ENCODE results near the gene LRBA. TPM values are rescaled to one million over a fixed set of nuclear protein-coding genes. Genes with fewer than 3 reads are reported as not detected.

LRBA gene
- total and polyA plus RNA-seq, 4 donors: 8.2 to 69.8 (median 32.8) TPM

DNA sequence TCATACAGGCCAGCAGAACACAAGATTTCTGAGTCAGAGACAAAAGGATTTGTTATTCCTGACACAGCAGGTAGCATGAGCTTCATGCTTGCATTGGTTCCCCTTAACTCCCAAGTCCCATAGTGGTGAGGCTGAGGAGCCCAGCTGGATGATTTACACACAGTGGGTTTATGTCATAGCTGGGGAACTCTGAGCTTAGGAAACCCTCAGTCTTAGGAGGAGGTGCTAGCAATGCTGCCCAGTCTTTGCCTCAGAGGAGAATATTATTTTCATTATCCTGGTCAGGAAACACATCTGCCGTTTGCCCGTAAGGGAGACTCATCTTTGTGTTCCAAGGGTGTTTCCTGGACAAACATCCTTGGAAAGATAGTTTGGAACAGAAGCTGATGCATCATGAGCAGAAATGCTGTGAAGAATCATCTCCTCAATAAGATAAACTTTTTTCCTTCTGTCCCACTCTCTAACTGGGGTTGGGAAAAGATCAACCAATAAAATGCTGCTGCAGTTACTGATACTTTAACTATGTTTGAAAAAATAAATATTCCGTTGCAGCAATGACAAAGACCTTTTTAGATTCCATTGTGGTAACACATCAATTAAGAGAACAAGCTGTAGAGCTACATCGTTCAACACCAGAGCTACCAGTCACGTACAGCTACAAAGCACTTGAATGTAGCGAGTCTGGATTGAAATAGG is 790.0 kb downstream of the LRBA start:
- H3K4me1 ChIP-seq (ENCODE audit: control insufficient read depth in 4 of 4, insufficient read depth in 4 of 4, low read length in 3 of 4): peaks cover 0 to 5% (median 2%) of the 10 kb centered on the region in 4 donors
- no peak overlapping the region for H3K27ac ChIP-seq (ENCODE audit: low read depth in 1 of 2, low read length in 2 of 2)
- H3K27me3 ChIP-seq (ENCODE audit: control insufficient read depth in 4 of 4, insufficient read depth in 4 of 4, low read length in 3 of 4): no peaks in the 10 kb centered on the region
- no peak overlapping the region for H3K9ac ChIP-seq (ENCODE audit: low read depth in 1 of 2, low read length in 2 of 2)
- TF ChIP-seq HNF4A (conservative IDR thresholded peaks at IDR 0.05) (no peak), RXRA (IDR thresholded peaks at IDR 0.05) (no peak), TAF1 (conservative IDR thresholded peaks at IDR 0.05) (no peak)
- TF ChIP-seq, protein P1, sequence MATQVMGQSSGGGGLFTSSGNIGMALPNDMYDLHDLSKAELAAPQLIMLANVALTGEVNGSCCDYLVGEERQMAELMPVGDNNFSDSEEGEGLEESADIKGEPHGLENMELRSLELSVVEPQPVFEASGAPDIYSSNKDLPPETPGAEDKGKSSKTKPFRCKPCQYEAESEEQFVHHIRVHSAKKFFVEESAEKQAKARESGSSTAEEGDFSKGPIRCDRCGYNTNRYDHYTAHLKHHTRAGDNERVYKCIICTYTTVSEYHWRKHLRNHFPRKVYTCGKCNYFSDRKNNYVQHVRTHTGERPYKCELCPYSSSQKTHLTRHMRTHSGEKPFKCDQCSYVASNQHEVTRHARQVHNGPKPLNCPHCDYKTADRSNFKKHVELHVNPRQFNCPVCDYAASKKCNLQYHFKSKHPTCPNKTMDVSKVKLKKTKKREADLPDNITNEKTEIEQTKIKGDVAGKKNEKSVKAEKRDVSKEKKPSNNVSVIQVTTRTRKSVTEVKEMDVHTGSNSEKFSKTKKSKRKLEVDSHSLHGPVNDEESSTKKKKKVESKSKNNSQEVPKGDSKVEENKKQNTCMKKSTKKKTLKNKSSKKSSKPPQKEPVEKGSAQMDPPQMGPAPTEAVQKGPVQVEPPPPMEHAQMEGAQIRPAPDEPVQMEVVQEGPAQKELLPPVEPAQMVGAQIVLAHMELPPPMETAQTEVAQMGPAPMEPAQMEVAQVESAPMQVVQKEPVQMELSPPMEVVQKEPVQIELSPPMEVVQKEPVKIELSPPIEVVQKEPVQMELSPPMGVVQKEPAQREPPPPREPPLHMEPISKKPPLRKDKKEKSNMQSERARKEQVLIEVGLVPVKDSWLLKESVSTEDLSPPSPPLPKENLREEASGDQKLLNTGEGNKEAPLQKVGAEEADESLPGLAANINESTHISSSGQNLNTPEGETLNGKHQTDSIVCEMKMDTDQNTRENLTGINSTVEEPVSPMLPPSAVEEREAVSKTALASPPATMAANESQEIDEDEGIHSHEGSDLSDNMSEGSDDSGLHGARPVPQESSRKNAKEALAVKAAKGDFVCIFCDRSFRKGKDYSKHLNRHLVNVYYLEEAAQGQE (IDR thresholded peaks at IDR 0.05): no peak
- H3K9me3 ChIP-seq (ENCODE audit: control insufficient read depth in 4 of 4, low read length in 3 of 4): no peaks in the 10 kb centered on the region
- no peaks in the 10 kb centered on the region for H3K36me3 ChIP-seq (ENCODE audit: control insufficient read depth in 4 of 4, insufficient read depth in 3 of 4, low read depth in 1 of 4, low read length in 3 of 4)
- 84% methylated on average over 6 of the region's 6 CpGs for whole genome bisulfite sequencing
- H3K4me3 ChIP-seq (ENCODE audit: low read depth in 1 of 3, low read length in 3 of 3): no peak overlapping the region
- no peak for DNase-seq (ENCODE audit: low spot score)

- Histone ChIP-seq H3K4me1 (ENCODE audit: control insufficient read depth in 4 of 4, insufficient read depth in 4 of 4, low read length in 3 of 4) (no peaks in the 10 kb centered on the region), H3K27me3 (ENCODE audit: control insufficient read depth in 4 of 4, insufficient read depth in 4 of 4, low read length in 3 of 4) (no peaks in the 10 kb centered on the region), H3K4me3 (ENCODE audit: low read depth in 1 of 3, low read length in 3 of 3) (no peak overlapping the region), H3K27ac (ENCODE audit: low read depth in 1 of 2, low read length in 2 of 2) (no peak overlapping the region), H3K9ac (ENCODE audit: low read depth in 1 of 2, low read length in 2 of 2) (no peak overlapping the region), H3K9me3 (ENCODE audit: control insufficient read depth in 4 of 4, low read length in 3 of 4) (no peaks in the 10 kb centered on the region), H3K36me3 (ENCODE audit: control insufficient read depth in 4 of 4, insufficient read depth in 3 of 4, low read depth in 1 of 4, low read length in 3 of 4) (no peaks in the 10 kb centered on the region)
- no peak for DNase-seq (ENCODE audit: low spot score)
- TF ChIP-seq TAF1 (conservative IDR thresholded peaks at IDR 0.05) (no peak), ZBTB33 (IDR thresholded peaks at IDR 0.05) (no peak), FOXA1 (IDR thresholded peaks at IDR 0.05) (no peak), EGR1 (IDR thresholded peaks at IDR 0.05; ENCODE audit: low read depth in 2 of 2) (no peak), HNF4A (conservative IDR thresholded peaks at IDR 0.05) (no peak), YY1 (IDR thresholded peaks at IDR 0.05) (no peak), NR2F2 (IDR thresholded peaks at IDR 0.05) (no peak), ATF3 (IDR thresholded peaks at IDR 0.05) (no peak), RXRA (IDR thresholded peaks at IDR 0.05) (no peak), HNF4G (IDR thresholded peaks at IDR 0.05) (no peak), FOXA2 (IDR thresholded peaks at IDR 0.05) (no peak), GABPA (IDR thresholded peaks at IDR 0.05 in 1 of 2, conservative IDR thresholded peaks at IDR 0.05 in 1 of 2) (no peak), JUND (IDR thresholded peaks at IDR 0.05) (no peak), RAD21 (IDR thresholded peaks at IDR 0.05) (no peak), SP1 (IDR thresholded peaks at IDR 0.05) (no peak)
- TF ChIP-seq, protein P1 (IDR thresholded peaks at IDR 0.05): no peak
- TF ChIP-seq, protein P2, sequence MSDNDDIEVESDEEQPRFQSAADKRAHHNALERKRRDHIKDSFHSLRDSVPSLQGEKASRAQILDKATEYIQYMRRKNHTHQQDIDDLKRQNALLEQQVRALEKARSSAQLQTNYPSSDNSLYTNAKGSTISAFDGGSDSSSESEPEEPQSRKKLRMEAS (IDR thresholded peaks at IDR 0.05): no peak
- TF ChIP-seq, protein P3, sequence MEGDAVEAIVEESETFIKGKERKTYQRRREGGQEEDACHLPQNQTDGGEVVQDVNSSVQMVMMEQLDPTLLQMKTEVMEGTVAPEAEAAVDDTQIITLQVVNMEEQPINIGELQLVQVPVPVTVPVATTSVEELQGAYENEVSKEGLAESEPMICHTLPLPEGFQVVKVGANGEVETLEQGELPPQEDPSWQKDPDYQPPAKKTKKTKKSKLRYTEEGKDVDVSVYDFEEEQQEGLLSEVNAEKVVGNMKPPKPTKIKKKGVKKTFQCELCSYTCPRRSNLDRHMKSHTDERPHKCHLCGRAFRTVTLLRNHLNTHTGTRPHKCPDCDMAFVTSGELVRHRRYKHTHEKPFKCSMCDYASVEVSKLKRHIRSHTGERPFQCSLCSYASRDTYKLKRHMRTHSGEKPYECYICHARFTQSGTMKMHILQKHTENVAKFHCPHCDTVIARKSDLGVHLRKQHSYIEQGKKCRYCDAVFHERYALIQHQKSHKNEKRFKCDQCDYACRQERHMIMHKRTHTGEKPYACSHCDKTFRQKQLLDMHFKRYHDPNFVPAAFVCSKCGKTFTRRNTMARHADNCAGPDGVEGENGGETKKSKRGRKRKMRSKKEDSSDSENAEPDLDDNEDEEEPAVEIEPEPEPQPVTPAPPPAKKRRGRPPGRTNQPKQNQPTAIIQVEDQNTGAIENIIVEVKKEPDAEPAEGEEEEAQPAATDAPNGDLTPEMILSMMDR (IDR thresholded peaks at IDR 0.05; ENCODE audit: low read depth, low read length, missing input control): no peak
- 81% methylated on average over 4 of the region's 4 CpGs for WGBS
These were observed 795.2 kb downstream of the LRBA start for GRCh38 chr4:150219841-150220240.

Measured in liver (tissue), 9 donors.